H9 (cell line): ENCODE data around the gene IKZF1. TPM values are rescaled to one million over a fixed set of nuclear protein-coding genes. Genes with fewer than 3 reads are reported as not detected.

Source experiments
- DNase-seq: peaks from one replicate; pipeline ENCODE4 v3.0.0-alpha.2; 2017
- H2AFZ ChIP-seq: one replicate; pipeline ENCODE4 v1.6.1; 2013; ENCODE audit warnings: mild to moderate bottlenecking, low read length, control low read depth, moderate library complexity
- H2AK5ac ChIP-seq: 2 replicates; pipeline ENCODE4 v1.6.1; 2013; ENCODE audit warnings: low read length, control low read depth, mixed read lengths; ENCODE audit not compliant: insufficient read length
- H2BK120ac ChIP-seq: one replicate; pipeline ENCODE4 v1.6.1; 2013; ENCODE audit warnings: low read depth, mild to moderate bottlenecking, low read length, control low read depth, inconsistent platforms; ENCODE audit not compliant: poor library complexity, severe bottlenecking
- H2BK12ac ChIP-seq: 2 replicates; pipeline ENCODE4 v1.6.1; 2013; ENCODE audit warnings: low read length, control low read depth, mixed read lengths, low read depth; ENCODE audit not compliant: insufficient read length
- H2BK15ac ChIP-seq: 2 replicates; pipeline ENCODE4 v1.6.1; 2013; ENCODE audit warnings: low read depth, low read length, control low read depth
- H2BK20ac ChIP-seq: one replicate; pipeline ENCODE4 v1.6.1; 2013; ENCODE audit warnings: low read depth, mild to moderate bottlenecking, low read length, control low read depth, inconsistent platforms; ENCODE audit not compliant: poor library complexity, severe bottlenecking
- H2BK5ac ChIP-seq: 2 replicates; pipeline ENCODE4 v1.6.1; 2013; ENCODE audit warnings: low read length, control low read depth, mixed read lengths; ENCODE audit not compliant: insufficient read length
- H3K14ac ChIP-seq: 2 replicates; pipeline ENCODE4 v1.6.1; 2013; ENCODE audit warnings: low read length, control low read depth; ENCODE audit not compliant: insufficient read depth
- H3K18ac ChIP-seq: 2 replicates; pipeline ENCODE4 v1.6.1; 2013; ENCODE audit warnings: low read depth, mild to moderate bottlenecking, mixed read lengths, low read length, control low read depth; ENCODE audit not compliant: insufficient read length
- H3K23ac ChIP-seq: 2 replicates; pipeline ENCODE4 v1.6.1; 2013; ENCODE audit warnings: low read length, control low read depth, mixed read lengths, low read depth; ENCODE audit not compliant: insufficient read length
- H3K23me2 ChIP-seq: 2 replicates; pipeline ENCODE4 v1.6.1; 2013; ENCODE audit warnings: low read depth, mild to moderate bottlenecking, mixed read lengths, low read length, control low read depth; ENCODE audit not compliant: insufficient read length, poor library complexity, severe bottlenecking
- H3K27ac ChIP-seq: 2 replicates; pipeline ENCODE4 v1.5.1; 2013; ENCODE audit warnings: low read length, control low read depth, mixed read lengths, low read depth; ENCODE audit not compliant: insufficient read length
- H3K27me3 ChIP-seq: 2 replicates; pipeline ENCODE4 v1.6.1; 2013; ENCODE audit warnings: low read length, control low read depth, inconsistent platforms; ENCODE audit not compliant: insufficient read depth
- H3K4ac ChIP-seq: 2 replicates; pipeline ENCODE4 v1.6.1; 2013; ENCODE audit warnings: low read depth, mild to moderate bottlenecking, control low read depth, inconsistent platforms, low read length, moderate library complexity
- H3K4me1 ChIP-seq: 2 replicates; pipeline ENCODE4 v1.6.1; 2013; ENCODE audit warnings: low read length, control low read depth, inconsistent platforms; ENCODE audit not compliant: insufficient read depth
- H3K4me2 ChIP-seq: 2 replicates; pipeline ENCODE4 v1.6.1; 2013; ENCODE audit warnings: low read length, control low read depth, mixed read lengths; ENCODE audit not compliant: insufficient read length, insufficient read depth
- H3K56ac ChIP-seq: 2 replicates; pipeline ENCODE4 v1.6.1; 2013; ENCODE audit warnings: low read depth, mild to moderate bottlenecking, mixed read lengths, low read length, control low read depth; ENCODE audit not compliant: insufficient read length
- H3K79me1 ChIP-seq: 2 replicates; pipeline ENCODE4 v1.6.1; 2013; ENCODE audit warnings: low read depth, mild to moderate bottlenecking, moderate library complexity, low read length, control low read depth, inconsistent platforms; ENCODE audit not compliant: insufficient read depth, poor library complexity, severe bottlenecking
- H3K79me2 ChIP-seq: 2 replicates; pipeline ENCODE4 v1.6.1; 2013; ENCODE audit warnings: low read length, control low read depth, inconsistent platforms; ENCODE audit not compliant: insufficient read depth
- H3K9ac ChIP-seq: 2 replicates; pipeline ENCODE4 v1.6.1; 2013; ENCODE audit warnings: low read length, control low read depth, mixed read lengths; ENCODE audit not compliant: insufficient read length; ENCODE audit errors: extremely low read depth
- H3K9me3 ChIP-seq: one replicate; pipeline ENCODE4 v1.6.1; 2013; ENCODE audit warnings: low read depth, low read length, inconsistent platforms; ENCODE audit not compliant: control insufficient read depth
- H3T11ph ChIP-seq: one replicate; pipeline ENCODE4 v1.6.1; 2013; ENCODE audit warnings: mild to moderate bottlenecking, low read length, control low read depth, inconsistent platforms
- H4K20me1 ChIP-seq: one replicate; pipeline ENCODE4 v1.6.1; 2013; ENCODE audit not compliant: control insufficient read depth, insufficient read length, insufficient read depth
- H4K5ac ChIP-seq: 2 replicates; pipeline ENCODE4 v1.6.1; 2013; ENCODE audit warnings: low read depth, mild to moderate bottlenecking, mixed read lengths, low read length, control low read depth; ENCODE audit not compliant: insufficient read length
- H4K8ac ChIP-seq: replicated peaks from 2 replicates; pipeline ENCODE4 v1.6.1; 2013; ENCODE audit warnings: low read length, control low read depth, mixed read lengths, low read depth; ENCODE audit not compliant: insufficient read length
- H4K91ac ChIP-seq: 2 replicates; pipeline ENCODE4 v1.6.1; 2013; ENCODE audit warnings: low read depth, mild to moderate bottlenecking, moderate library complexity, mixed read lengths, low read length, control low read depth; ENCODE audit not compliant: insufficient read length
- H3K27ac Mint-ChIP-seq, 3 experiments: 2 replicates in 2 of 3; 3 replicates in 1 of 3; pipeline ENCODE4 v1.8.0; 2020 to 2021; ENCODE audit warnings: mixed read lengths in 3 of 3, mild to moderate bottlenecking in 1 of 3, moderate library complexity in 1 of 3
- H3K27me3 Mint-ChIP-seq: 2 replicates; pipeline ENCODE4 v1.8.0; 2021; ENCODE audit warnings: low read depth, mild to moderate bottlenecking, moderate library complexity, mixed read lengths
- H3K36me3 Mint-ChIP-seq, 3 experiments: 2 replicates in 2 of 3; 3 replicates in 1 of 3; pipeline ENCODE4 v1.8.0; 2020 to 2021; ENCODE audit warnings: low read depth in 3 of 3, mixed read lengths in 3 of 3; ENCODE audit not compliant: insufficient read depth in 1 of 3
- H3K4me1 Mint-ChIP-seq, 2 experiments: 2 replicates each; pipeline ENCODE4 v1.8.0; 2020; ENCODE audit warnings: mixed read lengths in 2 of 2
- H3K4me3 Mint-ChIP-seq, 2 experiments: 2 replicates in 1 of 2; 3 replicates in 1 of 2; pipeline ENCODE4 v1.8.0; 2020 to 2021; ENCODE audit warnings: mild to moderate bottlenecking in 2 of 2, mixed read lengths in 2 of 2, moderate library complexity in 1 of 2
- H3K9me3 Mint-ChIP-seq, 2 experiments: 2 replicates in 1 of 2; 3 replicates in 1 of 2; pipeline ENCODE4 v1.8.0; 2020; ENCODE audit warnings: mild to moderate bottlenecking in 2 of 2, mixed read lengths in 2 of 2, moderate library complexity in 1 of 2
- total RNA-seq: library from RNA; stranded (reverse); gene quantifications from 2 replicates; pipeline ENCODE4 v1.2.1, GENCODE V29; 2021
- TF ChIP-seq, protein P1 (sequence below): fragments of 200-600 bp; sonication (generic); conservative IDR thresholded peaks from 3 replicates; pipeline ENCODE4 v1.8.0; 2021; ENCODE audit warnings: antibody characterized with exemption, mild to moderate bottlenecking

IKZF1 gene
- total RNA-seq, 1 experiment from 2014 or later = 0.98 TPM

DNA sequence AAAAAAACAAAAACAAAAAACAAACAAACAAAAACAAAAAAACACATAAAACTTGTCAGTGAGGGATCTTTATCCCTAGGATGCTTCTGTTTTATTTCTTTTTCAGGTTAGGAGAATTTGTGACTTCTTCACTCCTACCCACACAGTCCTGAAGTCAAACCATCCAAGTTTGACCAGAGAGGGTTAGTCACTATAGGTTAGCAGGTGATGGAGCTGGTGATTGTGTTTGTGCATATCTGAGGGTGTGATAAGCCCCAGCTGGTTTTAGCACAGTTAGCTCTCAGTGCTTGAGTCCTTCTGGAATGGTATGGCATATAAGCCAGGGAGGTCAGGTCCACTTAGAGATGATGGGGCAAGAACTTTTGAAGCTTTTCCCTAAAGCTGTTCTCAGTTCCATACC is 11.8 kb upstream of the IKZF1 start:
- Mint-ChIP-seq H3K4me1 (no peaks in the 10 kb centered on the region), H3K36me3 (no peaks in the 10 kb centered on the region), H3K27me3 (no peaks in the 10 kb centered on the region; the same call in 1 of the 2 replicates), H3K4me3 (no peak overlapping the region), H3K9me3 (no peaks in the 10 kb centered on the region; a peak in 1 of 5 replicates), H3K27ac (no peak overlapping the region)
- no peaks in the 10 kb centered on the region for H3K4me1 ChIP-seq
- H4K5ac ChIP-seq = no peak overlapping the region
- no peak overlapping the region for H3K14ac ChIP-seq
- H3K9ac ChIP-seq = no peak overlapping the region
- no peak overlapping the region for H2BK15ac ChIP-seq
- TF ChIP-seq, protein P1, sequence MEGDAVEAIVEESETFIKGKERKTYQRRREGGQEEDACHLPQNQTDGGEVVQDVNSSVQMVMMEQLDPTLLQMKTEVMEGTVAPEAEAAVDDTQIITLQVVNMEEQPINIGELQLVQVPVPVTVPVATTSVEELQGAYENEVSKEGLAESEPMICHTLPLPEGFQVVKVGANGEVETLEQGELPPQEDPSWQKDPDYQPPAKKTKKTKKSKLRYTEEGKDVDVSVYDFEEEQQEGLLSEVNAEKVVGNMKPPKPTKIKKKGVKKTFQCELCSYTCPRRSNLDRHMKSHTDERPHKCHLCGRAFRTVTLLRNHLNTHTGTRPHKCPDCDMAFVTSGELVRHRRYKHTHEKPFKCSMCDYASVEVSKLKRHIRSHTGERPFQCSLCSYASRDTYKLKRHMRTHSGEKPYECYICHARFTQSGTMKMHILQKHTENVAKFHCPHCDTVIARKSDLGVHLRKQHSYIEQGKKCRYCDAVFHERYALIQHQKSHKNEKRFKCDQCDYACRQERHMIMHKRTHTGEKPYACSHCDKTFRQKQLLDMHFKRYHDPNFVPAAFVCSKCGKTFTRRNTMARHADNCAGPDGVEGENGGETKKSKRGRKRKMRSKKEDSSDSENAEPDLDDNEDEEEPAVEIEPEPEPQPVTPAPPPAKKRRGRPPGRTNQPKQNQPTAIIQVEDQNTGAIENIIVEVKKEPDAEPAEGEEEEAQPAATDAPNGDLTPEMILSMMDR = no peak
- no peak overlapping the region for H2BK12ac ChIP-seq
- no peak overlapping the region for H3K4ac ChIP-seq
- H2BK5ac ChIP-seq = no peak overlapping the region
- no peak overlapping the region for H3K23ac ChIP-seq
- H3K56ac ChIP-seq = no peak overlapping the region
- H4K20me1 ChIP-seq = no peaks in the 10 kb centered on the region
- no peaks in the 10 kb centered on the region for H3K27me3 ChIP-seq
- H3T11ph ChIP-seq = no peak overlapping the region
- no peak overlapping the region for H3K4me2 ChIP-seq
- H4K91ac ChIP-seq = no peak overlapping the region
- no peak overlapping the region for H3K18ac ChIP-seq
- no peak overlapping the region for H4K8ac ChIP-seq
- no peak overlapping the region for H2AFZ ChIP-seq
- no peak for DNase-seq
- no peak overlapping the region for H2BK20ac ChIP-seq
- no peak overlapping the region for H2BK120ac ChIP-seq
- H3K79me1 ChIP-seq = no peaks in the 10 kb centered on the region
- H3K23me2 ChIP-seq = no peaks in the 10 kb centered on the region
- no peaks in the 10 kb centered on the region for H3K9me3 ChIP-seq
- H3K27ac ChIP-seq = no peak overlapping the region
- no peaks in the 10 kb centered on the region for H3K79me2 ChIP-seq
- H2AK5ac ChIP-seq = no peak overlapping the region
